Transverse colon (tissue), 4 donors: ENCODE measurements around the gene NFASC. TPM values are rescaled to one million over a fixed set of nuclear protein-coding genes. Genes with fewer than 3 reads are reported as not detected.

Experiments
- DNase-seq: peaks from one replicate; pipeline ENCODE4 v3.0.0-alpha.2; 2019
- H3K27ac ChIP-seq, 4 donors: fragments of 200-600 bp; sonication (generic); 2 replicates each; pipeline ENCODE4 v1.5.1; 2016 to 2018; ENCODE audit warnings: inconsistent platforms in 4 of 4
- H3K27me3 ChIP-seq: fragments of 200-600 bp; sonication (generic); 2 replicates; pipeline ENCODE4 v1.5.1; 2017; ENCODE audit warnings: inconsistent platforms
- H3K36me3 ChIP-seq, 4 donors: fragments of 200-600 bp; sonication (generic); 2 replicates each; pipeline ENCODE4 v1.5.1; 2017 to 2019; ENCODE audit warnings: inconsistent platforms in 4 of 4
- H3K4me1 ChIP-seq, 4 donors: fragments of 200-600 bp; sonication (generic); 2 replicates each; pipeline ENCODE4 v1.5.1; 2017 to 2020; ENCODE audit warnings: inconsistent platforms in 4 of 4
- H3K4me3 ChIP-seq, 4 donors: fragments of 200-600 bp; sonication (generic); 1 replicate in 1 of 4; 2 replicates in 3 of 4; pipeline versions ENCODE4 v1.5.1 to v1.6.1; 2017 to 2019; ENCODE audit warnings: inconsistent platforms in 4 of 4
- H3K9me3 ChIP-seq, 2 donors: fragments of 200-600 bp; sonication (generic); 2 replicates each; pipeline ENCODE4 v1.5.1; 2017 to 2019; ENCODE audit warnings: inconsistent platforms in 2 of 2
- CTCF ChIP-seq, 5 experiments: fragments of 200-600 bp in 3 of 5; fragments of 450-650 bp in 2 of 5; sonication (generic) in 3 of 5; IDR thresholded peaks; 1 replicate in 2 of 5; 2 replicates in 3 of 5; pipeline ENCODE4 v1.5.1; 2016 to 2017; ENCODE audit warnings: antibody characterized with exemption in 5 of 5, inconsistent platforms in 3 of 5, mild to moderate bottlenecking in 2 of 5, moderate library complexity in 1 of 5
- EP300 ChIP-seq: sonication (generic); formaldehyde crosslinking; IDR thresholded peaks from one replicate; pipeline ENCODE4 v1.6.1; 2017; ENCODE audit warnings: antibody characterized with exemption, low read depth
- POLR2A ChIP-seq: fragments of 450-650 bp; IDR thresholded peaks from one replicate; pipeline ENCODE4 v1.6.1; 2016; ENCODE audit warnings: antibody characterized with exemption, mild to moderate bottlenecking, moderate library complexity
- POLR2AphosphoS5 ChIP-seq, 3 donors: sonication (generic); formaldehyde crosslinking; IDR thresholded peaks; one replicate each; pipeline ENCODE4 v1.6.1; 2016; ENCODE audit warnings: antibody characterized with exemption in 3 of 3
- WGBS, 2 donors: methylation state at CpG; one replicate each; pipeline ENCODE4 v1.1.5; 2018; ENCODE audit warnings: low coverage in 1 of 2; 5-methylcytosine and 5-hydroxymethylcytosine counted together
- in situ Hi-C, 4 donors: fragments of 200-750 bp; cut with MboI; loops; one replicate each; pipeline versions ENCODE4 v1.15.0 to v1.15.1; 2017; ENCODE audit warnings: low sequenced_read_pairs in 3 of 4, low pct_ligation_motif_present in 1 of 4, low pct_unique_long_range_greater_than_20kb in 1 of 4
- intact Hi-C: fragments of 100-400 bp; cut with DNase I; formaldehyde crosslinking; loops from one replicate; pipeline ENCODE4 v1.15.1; 2023; ENCODE audit warnings: low total_unique reads
- total RNA-seq, 4 donors: library from RNA; depleted of rRNA; stranded (reverse); fragments of >200 nt; gene quantifications; one replicate each; pipeline ENCODE4 v1.1.0, GENCODE V29; 2016

The NFASC gene
- total RNA-seq, 4 donors from 2014 or later = 11.3 to 48.8 (median 13.4) TPM

DNA sequence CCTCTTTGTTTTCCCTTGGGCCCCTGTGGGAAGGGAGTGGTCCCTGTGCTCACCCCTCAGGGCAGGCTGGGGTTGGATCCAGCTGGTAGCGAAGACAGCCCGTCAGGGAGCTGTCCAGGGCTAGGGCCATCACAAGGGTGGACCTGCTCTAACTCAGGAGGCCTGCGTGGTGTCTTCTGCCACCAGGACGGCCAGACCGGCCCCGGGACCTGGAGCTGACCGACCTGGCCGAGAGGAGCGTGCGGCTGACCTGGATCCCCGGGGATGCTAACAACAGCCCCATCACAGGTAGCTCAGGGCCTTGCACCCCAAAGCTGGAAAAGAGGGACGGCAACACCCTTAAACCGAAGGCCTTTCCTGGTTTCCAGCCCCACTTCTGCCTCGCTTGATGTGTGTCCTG lies 108.1 kb downstream of the NFASC start:
- intact Hi-C loops (no loop called here), in situ Hi-C loops (loop anchor here in 1 of 4 donors (10.0 kb wide), 1 partner anchor 276 kb away; no protein-coding TSS in a partner anchor)
- 93 to 100% methylated on average over 2 to 9 of the region's 14 CpGs for WGBS, 2 donors
- no peak for TF ChIP-seq POLR2AphosphoS5 (IDR thresholded peaks at IDR 0.05)
- no peak for TF ChIP-seq EP300
- TF ChIP-seq CTCF (IDR thresholded peaks at IDR 0.05) = no peak
- TF ChIP-seq POLR2A = no peak
- Histone ChIP-seq H3K9me3 (no peaks in the 10 kb centered on the region), H3K4me1 (no peaks in the 10 kb centered on the region), H3K27ac (no peak overlapping the region), H3K4me3 (no peak overlapping the region), H3K36me3 (no peaks in the 10 kb centered on the region), H3K27me3 (no peaks in the 10 kb centered on the region)
- no peak for DNase-seq

DNA sequence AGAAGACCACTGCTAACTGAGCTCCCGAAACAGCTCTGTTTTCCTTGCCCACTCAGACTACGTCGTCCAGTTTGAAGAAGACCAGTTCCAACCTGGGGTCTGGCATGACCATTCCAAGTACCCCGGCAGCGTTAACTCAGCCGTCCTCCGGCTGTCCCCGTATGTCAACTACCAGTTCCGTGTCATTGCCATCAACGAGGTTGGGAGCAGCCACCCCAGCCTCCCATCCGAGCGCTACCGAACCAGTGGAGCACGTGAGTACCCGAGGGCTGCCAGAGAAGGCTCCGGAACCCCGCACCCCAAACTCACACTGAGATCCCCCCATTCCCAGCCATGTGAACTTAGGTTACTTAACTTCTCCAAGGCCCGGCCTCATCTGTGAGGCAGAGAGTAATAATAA lies 108.6 kb downstream of the NFASC start:
- H3K4me1 ChIP-seq = no peaks in the 10 kb centered on the region
- TF ChIP-seq CTCF (IDR thresholded peaks at IDR 0.05) (no peak), POLR2A (no peak), EP300 (no peak), POLR2AphosphoS5 (IDR thresholded peaks at IDR 0.05) (no peak)
- intact Hi-C loops = no loop called here

GRCh38 chr1:204979891-204980649 lies 109.4 kb downstream of the NFASC start:
- H3K4me3 ChIP-seq = no peak overlapping the region
- no peaks in the 10 kb centered on the region for H3K36me3 ChIP-seq
- no peaks in the 10 kb centered on the region for H3K27me3 ChIP-seq
- intact Hi-C loops (no loop called here), in situ Hi-C loops (loop anchor here in 3 of 4 donors (10.0 kb wide), 3 partner anchors 75 to 275 kb away; no protein-coding TSS in a partner anchor)
- H3K4me1 ChIP-seq = no peaks in the 10 kb centered on the region
- H3K9me3 ChIP-seq = no peaks in the 10 kb centered on the region
- TF ChIP-seq CTCF (IDR thresholded peaks at IDR 0.05) (no peak), POLR2A (no peak), POLR2AphosphoS5 (IDR thresholded peaks at IDR 0.05) (no peak), EP300 (no peak)
- whole genome bisulfite sequencing, 2 donors = 85 to 89% methylated on average over 2 to 10 of the region's 10 CpGs
- no peak overlapping the region for H3K27ac ChIP-seq
- DNase-seq = no peak

More for the DNA sequence above, 108.6 kb downstream of the NFASC start:
- WGBS, 2 donors = 94 to 96% methylated on average over 6 to 18 of the region's 18 CpGs
- Histone ChIP-seq H3K9me3 (no peaks in the 10 kb centered on the region), H3K27me3 (no peaks in the 10 kb centered on the region), H3K4me3 (no peak overlapping the region), H3K27ac (no peak overlapping the region), H3K36me3 (no peaks in the 10 kb centered on the region)
- no peak for DNase-seq
- in situ Hi-C loops = loop anchor here in 1 of 4 donors (10.0 kb wide), 1 partner anchor 275 kb away; no protein-coding TSS in a partner anchor

- 58% methylated on average over 3 of the region's 3 CpGs; no CpG with 5 or more reads in 1 of the 2 donors for WGBS, 2 donors
- H3K36me3 ChIP-seq = no peaks in the 10 kb centered on the region
- no peak overlapping the region for H3K4me3 ChIP-seq
- intact Hi-C loops (no loop called here), in situ Hi-C loops (loop anchor here in 2 of 4 donors (10.0 kb wide), 3 partner anchors 74 to 274 kb away; no protein-coding TSS in a partner anchor)
- no peak for DNase-seq
- H3K4me1 ChIP-seq = no peaks in the 10 kb centered on the region
- no peak overlapping the region for H3K27ac ChIP-seq
- TF ChIP-seq CTCF (IDR thresholded peaks at IDR 0.05) (no peak), POLR2A (no peak), EP300 (no peak), POLR2AphosphoS5 (IDR thresholded peaks at IDR 0.05) (no peak)
- H3K9me3 ChIP-seq = no peaks in the 10 kb centered on the region
- no peaks in the 10 kb centered on the region for H3K27me3 ChIP-seq
Measured at GRCh38 chr1:204980840-204981405, 110.3 kb downstream of the NFASC start.
